ENCODE measurements around the gene ACOX3.

DNA sequence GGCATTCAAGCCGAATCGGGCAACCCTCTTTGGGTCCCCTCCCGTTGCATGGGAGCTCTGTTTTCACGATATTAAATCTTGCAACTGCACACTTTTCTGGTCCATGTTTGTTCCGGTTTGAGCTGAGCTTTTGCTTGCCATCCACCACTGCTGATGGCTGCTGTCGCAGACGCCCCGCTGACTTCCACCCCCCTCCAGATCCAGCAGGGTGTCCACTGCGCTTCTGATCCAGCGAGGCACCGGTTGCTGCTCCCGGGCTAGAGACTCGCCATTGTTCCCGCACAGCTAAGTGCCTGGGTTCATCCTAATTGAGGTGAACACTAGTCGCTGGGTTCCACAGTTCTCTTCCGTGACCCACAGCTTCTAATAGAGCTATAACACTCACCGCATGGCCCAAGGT is 13.3 kb downstream of the ACOX3 start:
- TF ChIP-seq POLR2A (IDR thresholded peaks at IDR 0.05) (no peak), CTCF (IDR thresholded peaks at IDR 0.05) (no peak)
